Superior temporal gyrus (tissue), 1 donor: ENCODE measurements around the gene VSIG10.
"Not testable (repeated sequence)": the region's sequence is repeated elsewhere in the genome, so short reads cannot be mapped to it uniquely, and the experiment has no call there.

Source experiments
- DNase-seq: peaks from one replicate; pipeline ENCODE4 v3.0.0-alpha.2; 2016; ENCODE audit errors: extremely low spot score

Gene VSIG10

DNA sequence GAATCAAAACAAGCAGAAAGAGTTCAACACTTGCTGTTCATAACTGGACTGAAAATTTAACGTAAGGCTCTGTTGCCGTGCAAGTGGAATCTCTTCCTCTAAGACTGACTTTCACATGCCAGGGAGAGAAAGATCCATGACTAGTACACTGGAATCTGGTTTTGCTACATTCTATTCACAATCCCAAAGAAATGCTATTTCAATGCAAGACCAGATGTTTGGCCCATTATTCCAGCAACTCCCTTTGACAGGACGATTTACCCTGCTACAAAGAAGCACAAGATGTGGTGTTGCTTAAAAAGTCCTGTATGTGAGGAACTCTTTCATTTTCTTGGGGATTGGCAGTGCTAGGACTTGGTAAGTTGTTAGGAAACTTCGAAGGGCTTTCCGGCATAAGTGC, 69.9 kb downstream of the VSIG10 start:
- peak; percentile 28 for DNase-seq

GRCh38 chr12:118033323-118033722, 70.5 kb downstream of the VSIG10 start:
- no peak for DNase-seq

- DNase-seq: no peak
Observed at GRCh38 chr12:118032188-118032587, 71.6 kb downstream of the VSIG10 start.

DNA sequence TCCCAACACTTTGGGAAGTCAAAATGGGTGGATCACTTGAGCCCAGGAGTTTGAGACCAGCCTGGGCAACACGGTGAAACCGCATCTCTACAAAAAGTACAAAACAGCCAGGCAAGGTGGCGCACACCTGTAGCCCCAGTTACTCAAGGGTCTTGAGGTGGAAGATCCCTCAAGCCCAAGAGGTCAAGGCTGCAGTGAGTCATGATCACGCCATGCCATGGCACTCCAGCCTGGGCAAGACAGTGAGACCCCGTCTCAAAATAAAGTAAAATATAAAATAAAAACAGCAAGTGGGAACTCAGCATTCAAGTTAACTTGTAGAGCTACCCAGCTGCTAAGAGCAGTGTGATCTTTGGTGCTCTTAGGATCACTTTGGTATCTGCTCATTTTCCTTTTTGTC, 74.6 kb downstream of the VSIG10 start:
- no peak for DNase-seq

DNA sequence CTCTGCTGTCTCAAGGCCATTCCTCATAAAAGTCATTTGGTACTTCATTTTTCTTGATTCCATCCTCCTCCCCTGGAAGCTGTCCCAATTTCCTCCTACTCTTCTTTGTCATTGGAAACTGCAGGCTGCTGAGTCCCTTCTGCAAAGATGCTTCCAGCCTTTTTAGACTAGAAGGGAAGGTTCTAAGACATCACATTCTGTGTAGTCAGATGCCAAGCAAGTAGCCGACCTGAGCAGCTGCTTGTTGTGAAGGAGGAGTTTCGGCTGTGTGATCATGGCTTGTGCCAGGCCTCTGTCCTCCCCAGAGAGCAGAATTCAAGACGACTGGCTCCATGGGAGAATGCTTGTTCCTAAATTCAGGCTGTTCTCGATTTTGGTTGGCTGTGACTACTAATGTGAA, 78.6 kb downstream of the VSIG10 start:
- DNase-seq: peak; percentile 68

GRCh38 chr12:118023301-118023860, 80.4 kb downstream of the VSIG10 start:
- no peak for DNase-seq

GRCh38 chr12:118022728-118023109, 81.1 kb downstream of the VSIG10 start:
- no peak for DNase-seq

DNA sequence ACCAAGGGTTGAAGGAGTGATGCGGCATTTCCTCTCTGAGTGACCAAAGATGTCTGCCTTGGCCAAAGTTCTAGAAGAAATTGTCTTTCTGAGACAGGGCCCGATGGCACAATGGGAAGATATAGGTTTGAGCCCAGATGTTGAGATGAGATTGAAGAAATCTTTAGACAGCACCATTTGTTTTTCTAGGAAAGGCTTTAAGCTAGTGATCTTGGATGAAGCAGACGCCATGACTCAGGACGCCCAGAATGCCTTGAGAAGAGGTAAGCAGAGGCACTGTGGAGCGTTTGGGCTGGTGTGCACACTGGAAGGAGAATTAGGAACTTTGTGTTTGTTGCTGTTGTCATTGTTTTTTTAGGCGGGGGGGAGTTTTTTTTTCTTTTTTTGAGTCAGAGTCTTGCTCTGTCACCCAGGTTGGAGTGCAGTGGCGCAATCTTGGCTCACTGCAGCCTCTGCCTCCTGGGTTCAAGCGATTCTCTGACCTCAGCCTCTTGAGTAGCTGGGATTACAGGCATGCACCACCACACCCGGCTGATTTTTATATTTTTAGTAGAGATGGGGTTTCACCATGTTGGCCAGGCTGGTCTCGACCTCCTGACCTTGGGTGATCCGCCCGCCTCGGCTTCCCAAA, 81.6 kb downstream of the VSIG10 start:
- not testable (repeated sequence) for DNase-seq

DNA sequence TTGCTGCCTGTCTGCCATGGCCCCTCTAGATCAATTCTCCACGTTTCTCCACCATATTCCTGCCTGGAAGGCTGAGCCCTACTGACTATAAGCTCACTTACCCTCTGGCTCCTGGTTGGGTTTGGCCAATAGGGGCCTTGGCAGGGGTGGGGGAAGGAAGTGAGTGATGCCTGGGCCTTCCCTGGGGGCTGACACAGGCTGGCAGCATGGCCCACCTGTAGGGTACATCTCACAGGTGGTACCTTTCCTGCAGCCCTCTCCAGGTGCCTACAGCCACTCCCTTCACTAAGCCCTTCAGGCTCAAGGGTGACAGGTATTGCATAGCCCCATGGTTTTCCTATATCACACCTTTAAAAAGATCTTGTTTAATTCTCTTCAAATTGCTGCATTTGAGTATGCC, 83.8 kb downstream of the VSIG10 start:
- no peak for DNase-seq

GRCh38 chr12:118017926-118018325, 85.9 kb downstream of the VSIG10 start:
- DNase-seq: no peak

DNA sequence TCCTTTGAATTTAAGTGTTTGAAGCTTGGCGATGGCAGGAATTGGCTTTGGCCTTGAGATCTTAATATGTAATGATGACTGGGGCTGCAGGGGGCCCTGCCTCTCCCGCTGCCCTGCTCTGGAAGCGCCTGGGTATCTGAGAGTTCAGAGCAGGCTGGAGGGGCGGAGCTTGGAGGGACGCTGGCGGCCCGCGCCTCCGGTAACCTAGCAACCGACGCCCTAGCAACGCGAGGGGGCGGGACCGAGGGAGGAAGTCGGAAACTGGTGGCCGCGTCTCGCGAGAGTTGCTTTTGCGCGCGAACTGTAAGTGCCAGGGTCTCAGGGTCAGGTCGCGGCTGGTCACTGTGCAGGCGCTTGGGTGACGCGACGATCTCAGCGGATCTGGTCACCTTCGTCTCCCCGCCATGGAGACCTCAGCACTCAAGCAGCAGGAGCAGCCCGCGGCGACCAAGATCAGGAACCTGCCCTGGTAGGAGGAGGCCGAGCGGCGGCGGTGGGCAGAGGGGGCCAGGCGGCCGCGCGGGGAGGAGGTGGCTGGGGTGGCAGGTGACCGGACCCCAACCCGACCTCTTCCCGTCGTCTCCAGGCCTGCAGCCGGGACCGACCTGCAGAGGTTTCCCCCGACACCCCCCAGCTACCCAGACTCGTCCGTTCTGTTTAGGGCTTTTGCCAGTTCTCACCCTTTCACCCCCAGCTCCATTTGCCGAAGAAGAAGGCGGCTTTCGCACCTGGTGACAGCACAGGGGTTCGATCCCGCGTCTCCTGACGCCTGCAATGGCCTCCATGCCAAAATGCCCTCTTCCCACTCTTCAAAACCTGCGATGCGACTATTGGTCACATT, 87.2 kb downstream of the VSIG10 start, which contains the start of gene RFC5:
TSS of gene RFC5 (plus strand) at position 280 of the 841 bp plus-strand sequence. CDS start at position 405, 125 bp downstream.
- peak; percentile 98 for DNase-seq

- no peak for DNase-seq
Observed at GRCh38 chr12:118015944-118016343, 87.9 kb downstream of the VSIG10 start.

GRCh38 chr12:118015306-118015705, 88.5 kb downstream of the VSIG10 start:
- no peak for DNase-seq
